GM19397 (cell line): Measurements from ENCODE around the gene MUC20.
"Not testable (repeated sequence)": the region's sequence is repeated elsewhere in the genome, so short reads cannot be mapped to it uniquely, and the experiment has no call there.

Source experiments
- ATAC-seq: cut with Tn5 transposase; IDR thresholded peaks from one replicate; pipeline ENCODE4 v1.9.1; 2021; ENCODE audit warnings: mild to moderate bottlenecking, moderate library complexity; ENCODE audit not compliant: unreplicated experiment

Gene MUC20

DNA sequence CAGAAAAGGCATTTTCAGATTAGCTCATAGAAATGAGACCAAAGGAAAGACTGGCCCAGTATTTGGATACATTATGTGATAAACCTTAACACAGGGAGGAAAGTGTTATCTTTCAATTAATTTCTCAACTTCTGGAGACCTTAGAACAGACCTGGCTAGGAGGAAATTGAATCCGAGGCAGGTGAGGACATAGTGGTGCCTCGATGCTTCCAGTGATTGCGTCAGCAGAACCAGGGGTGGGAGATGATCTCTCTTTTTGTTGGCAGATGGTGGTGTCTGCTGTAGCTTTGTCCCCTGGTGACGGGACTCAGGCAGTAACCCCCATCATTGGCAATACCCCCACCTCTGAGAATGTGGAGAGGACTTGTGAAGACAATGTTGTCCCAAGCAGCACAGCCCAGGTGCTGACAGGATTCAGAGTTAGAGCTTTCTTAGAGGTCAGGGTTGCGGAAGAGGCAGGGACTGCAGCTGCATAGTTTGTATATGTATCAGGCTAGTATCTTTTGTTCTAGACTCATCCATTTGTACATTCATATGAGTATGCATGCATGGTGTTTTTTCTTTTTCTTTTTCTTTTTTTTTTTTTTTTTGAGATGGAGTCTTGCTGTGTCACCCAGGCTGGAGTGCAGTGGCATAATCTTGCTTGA, 27.9 kb upstream of the MUC20 start:
- no peak for ATAC-seq

GRCh38 chr3:195693428-195694216, 27.2 kb upstream of the MUC20 start:
- no peak for ATAC-seq

DNA sequence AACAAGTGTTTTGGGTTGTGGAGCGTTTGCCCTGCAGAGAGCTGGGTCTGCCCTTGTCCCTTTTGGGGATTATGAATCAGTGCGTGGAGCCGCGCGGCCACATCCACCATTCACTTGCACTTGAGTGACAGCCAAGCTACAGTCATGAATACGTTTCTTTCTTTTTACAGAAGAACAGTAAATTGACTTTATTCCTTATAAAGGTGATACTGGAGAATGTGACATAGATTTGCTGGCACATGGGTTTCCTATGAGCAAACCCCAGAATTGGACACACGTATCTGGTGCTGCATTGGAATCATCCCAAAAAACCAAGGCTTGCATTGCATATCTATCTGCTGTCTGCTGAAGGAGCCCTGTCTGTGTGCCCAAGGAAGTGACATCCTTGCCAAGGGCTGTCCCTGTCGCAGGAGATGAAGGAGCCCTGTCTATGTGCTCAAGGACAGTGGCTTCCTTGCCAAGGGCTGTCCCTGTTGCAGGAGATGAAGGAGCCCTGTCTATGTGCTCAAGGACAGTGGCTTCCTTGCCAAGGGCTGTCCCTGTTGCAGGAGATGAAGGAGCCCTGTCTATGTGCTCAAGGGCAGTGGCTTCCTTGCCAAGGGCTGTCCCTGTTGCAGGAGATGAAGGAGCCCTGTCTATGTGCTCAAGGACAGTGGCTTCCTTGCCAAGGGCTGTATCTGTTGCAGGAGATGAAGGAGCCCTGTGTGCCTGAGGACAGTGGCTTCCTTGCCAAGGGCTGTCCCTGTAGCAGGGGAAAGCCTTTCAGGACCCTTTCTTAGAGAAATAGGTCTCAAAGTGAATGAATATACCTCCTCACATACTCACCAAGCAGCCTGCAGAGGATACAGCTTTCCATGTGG, 26.3 kb upstream of the MUC20 start:
- not testable (repeated sequence) for ATAC-seq

DNA sequence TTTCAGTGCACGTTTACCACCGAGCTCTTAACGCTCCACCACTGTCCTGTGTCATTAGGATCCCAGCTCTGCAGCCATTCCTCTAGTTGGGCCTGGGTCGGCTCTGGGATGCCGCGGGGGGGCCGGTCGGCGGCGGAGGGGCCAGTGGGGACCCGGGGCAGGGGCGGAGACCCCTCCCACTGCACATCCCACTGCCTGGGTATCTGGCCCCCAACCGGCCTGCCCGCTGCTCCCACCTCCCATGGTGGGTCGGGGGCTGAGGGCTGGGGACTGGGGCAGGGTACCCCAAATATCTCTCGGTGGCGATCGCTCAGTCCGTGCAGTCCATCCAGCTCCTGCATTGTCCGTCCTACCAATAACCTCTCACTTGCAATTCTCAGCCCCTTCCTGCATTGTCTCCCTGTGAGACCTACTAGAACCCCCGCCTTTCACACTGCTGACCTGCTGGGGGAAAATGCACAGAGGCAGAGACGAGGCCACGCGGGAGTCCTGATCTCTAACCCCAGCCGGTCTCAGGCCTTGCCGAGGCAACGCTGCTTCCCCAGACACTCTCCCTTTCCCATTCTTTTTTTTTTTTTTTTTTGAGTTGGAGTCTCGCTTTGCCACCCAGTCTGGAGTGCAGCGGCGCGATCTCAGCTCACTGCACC, 24.0 kb upstream of the MUC20 start:
- ATAC-seq, result no peak

GRCh38 chr3:195697582-195698324, 23.0 kb upstream of the MUC20 start:
- no peak for ATAC-seq

GRCh38 chr3:195698325-195698646, 22.5 kb upstream of the MUC20 start:
- ATAC-seq, result no peak

GRCh38 chr3:195698647-195699387, 22.0 kb upstream of the MUC20 start:
- ATAC-seq, result no peak

DNA sequence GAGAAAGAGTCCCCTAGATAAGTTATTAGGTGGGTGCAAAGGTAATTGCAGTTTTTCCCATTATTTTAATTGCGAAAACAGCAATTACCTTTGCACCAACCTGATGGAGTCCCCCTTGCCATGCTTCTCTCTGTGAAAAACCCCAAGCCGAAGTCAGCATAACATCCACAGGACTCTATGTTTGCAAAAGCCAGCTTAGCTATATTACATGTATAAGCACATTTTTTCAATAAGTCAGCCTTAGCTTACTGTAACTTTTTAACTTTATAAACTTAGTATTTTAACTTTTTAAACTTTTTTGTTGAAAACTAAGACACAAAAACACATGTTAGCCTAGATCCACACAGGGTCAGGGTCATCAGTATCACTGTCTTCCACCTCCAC, 21.4 kb upstream of the MUC20 start:
- no peak for ATAC-seq

- ATAC-seq, result no peak
Measured at GRCh38 chr3:195699860-195700259, 20.9 kb upstream of the MUC20 start.

- ATAC-seq, result no peak
Measured at GRCh38 chr3:195700319-195700718, 20.5 kb upstream of the MUC20 start.

DNA sequence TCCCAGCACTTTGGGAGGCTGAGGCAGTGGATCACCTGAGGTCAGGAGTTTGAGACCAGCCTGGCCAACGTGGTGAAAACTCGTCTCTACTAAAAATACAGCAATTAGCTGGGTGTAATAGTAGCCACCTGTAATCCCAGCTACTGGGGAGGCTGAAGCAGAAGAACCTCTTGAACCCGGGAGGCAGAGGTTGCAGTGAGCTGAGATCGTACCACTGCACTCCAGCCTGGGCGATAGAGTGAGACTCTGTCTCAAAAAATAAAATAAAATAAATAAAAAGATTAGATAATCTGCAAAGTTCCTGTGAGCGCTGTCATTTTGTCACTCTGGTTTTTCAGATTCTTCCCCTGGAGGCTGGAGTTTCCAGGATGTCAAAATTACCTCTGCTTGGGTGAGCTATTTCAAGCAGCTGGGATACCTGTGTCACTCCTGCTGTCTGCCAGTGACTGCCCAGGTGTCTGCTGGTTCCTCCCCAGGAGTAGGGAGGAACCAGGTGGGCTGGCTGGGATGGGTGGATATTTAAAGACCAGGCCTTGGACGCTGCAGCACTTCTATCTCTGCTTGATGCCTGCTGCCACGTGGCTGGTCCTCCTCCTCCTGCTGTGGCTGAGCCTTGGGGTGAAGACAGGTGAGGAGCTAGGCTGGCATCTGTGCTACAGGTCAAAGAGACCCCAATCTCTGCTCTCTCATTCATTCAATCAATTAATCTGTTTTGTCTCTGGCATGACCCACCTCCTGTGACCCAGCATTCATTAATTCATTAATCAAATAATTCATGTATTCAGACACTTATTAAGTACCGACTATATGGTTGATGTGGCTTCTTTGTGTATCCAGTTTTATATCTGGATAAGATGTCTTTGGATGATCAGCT, 19.5 kb upstream of the MUC20 start:
- ATAC-seq, result no peak

DNA sequence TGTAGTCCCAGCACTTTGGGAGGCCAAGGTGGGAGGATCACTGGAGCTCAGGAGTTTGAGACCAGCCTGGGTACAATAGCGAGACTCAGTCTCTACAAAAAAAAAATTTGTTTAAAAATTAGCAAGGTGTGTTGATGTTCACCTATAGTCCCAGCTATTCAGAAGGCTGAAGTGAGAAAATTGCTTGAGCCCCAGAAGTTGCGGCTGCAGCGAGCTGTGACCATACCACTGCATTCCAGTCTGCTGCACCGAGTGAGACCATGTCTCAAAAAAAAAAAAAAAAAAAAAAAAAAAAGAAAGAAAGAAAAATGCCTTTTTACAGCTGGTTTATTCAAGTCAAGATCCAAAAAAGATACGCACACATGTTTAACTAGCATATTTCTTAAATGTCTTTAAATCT, 17.0 kb upstream of the MUC20 start:
- no peak for ATAC-seq

DNA sequence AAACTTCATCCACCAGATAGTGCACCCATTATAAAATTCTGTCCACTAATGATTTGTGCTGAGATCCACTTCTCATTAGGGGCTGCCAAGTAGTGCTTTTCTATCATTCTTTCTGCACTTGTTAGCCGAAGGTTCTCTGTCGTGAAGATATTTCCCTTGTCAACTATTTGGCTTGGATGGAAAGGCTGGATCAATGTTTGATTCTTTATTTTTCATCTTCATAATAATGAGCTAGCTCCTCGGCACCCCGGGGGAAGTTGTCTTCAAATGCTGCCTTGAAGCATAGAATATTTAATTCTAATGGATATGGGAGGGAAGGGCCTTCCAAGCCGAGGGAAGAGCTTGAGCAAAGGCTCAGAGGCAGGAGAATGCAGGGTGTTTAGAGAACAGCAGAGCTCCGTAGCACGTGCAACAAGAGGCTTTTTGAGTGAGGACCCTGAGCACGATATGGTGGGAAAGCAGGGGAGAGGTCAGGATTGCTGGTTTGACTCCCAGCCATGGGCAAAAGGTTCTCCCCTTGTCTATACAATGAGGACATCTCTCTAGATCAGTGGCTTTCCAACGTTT, 16.3 kb upstream of the MUC20 start:
- no peak for ATAC-seq

GRCh38 chr3:195705081-195705991, 15.4 kb upstream of the MUC20 start:
- ATAC-seq, result no peak

DNA sequence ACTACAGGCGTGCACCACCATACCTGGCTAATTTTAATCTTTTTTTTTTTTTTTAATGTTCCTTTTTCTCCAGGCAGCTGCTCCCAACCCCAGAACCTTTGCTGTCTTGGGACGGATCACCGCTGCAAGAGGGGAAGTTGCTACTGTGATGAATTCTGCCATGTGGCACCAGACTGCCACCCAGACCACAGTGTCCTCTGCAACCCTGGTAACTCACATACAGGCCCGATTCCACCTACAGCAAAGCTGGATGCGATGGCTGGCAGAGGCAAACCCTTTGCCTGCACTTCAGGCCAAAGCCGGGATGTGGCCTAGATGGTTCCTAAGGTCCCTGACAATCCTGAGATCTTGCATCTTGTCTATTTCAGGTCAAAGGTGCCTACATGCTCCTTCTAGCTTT, 12.7 kb upstream of the MUC20 start:
- ATAC-seq, result no peak

DNA sequence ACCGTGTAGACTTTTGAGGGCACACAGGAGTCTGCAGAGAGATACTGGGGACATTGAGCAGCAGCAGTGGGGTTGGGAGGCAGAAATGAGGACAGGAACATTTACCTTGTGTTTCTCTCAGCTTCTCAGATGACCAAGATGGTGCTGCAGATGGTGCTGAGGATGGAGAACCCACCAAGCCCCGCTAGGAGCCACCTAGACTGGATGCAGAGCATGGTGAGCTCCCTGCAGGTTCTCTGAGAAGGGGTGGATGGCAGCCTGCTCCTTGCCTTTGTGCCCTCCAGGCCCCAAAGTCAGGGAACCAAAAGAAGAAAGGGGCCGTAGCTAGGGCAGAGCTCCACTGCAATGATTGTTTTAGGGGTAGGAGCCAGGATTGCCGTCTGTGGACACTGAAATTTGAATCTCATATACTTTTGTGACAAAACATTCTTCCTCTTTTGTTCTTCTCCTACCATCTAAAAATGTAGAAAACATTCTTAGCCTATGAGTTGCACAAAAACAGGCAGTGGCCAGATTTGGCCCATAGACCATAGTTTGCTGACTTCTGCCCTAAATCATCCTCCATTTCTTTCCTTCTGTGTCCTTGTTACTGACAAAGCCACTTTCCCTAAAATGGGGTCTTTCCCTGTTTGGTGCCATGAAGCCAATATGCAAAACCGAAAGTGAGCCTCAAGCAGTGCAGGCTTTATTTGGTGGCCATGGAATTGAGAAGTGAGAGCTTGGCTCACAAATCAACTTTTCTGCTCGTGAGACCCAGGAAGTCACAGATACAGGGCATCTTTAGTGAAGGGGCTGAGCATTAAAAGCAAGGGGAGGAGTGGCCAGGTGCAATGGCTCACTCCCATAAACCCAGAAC, 11.9 kb upstream of the MUC20 start:
- no peak for ATAC-seq

DNA sequence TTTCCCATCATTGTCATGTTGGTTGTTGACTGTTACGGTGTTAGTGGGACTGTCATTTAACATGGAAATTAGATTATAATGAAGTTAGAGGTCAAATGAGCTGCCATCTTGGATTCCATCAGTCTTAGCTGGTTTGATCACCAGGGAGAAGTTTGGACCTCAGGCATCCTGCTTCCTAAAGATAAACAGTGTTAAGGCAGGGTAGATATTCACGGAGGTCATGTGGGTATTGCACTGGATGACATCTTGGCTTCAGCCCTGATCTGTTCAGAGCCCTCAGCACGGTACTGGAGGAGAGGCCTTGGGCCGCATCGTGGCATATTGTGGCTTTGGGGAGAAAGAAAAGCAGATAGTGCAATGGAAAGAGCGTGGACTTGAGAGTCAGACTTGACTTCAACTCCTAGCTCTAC, 11.1 kb upstream of the MUC20 start:
- no peak for ATAC-seq
